Ovary (tissue), 9 donors: Measurements from ENCODE around the gene PLCL1. TPM values are rescaled to one million over a fixed set of nuclear protein-coding genes. Genes with fewer than 3 reads are reported as not detected.

Experiments used
- DNase-seq, 5 donors: peaks; one replicate each; pipeline ENCODE4 v3.0.0-alpha.2; 2019 to 2020
- H3K27ac ChIP-seq, 2 donors: fragments of 200-600 bp; one replicate each; pipeline versions ENCODE4 v1.5.1 to v1.8.0; 2019 to 2022
- H3K27me3 ChIP-seq: fragments of 200-600 bp; one replicate; pipeline ENCODE4 v1.8.0; 2022
- H3K36me3 ChIP-seq: fragments of 200-600 bp; sonication (generic); one replicate; pipeline ENCODE4 v1.5.1; 2019
- H3K4me1 ChIP-seq: one replicate; pipeline ENCODE4 v1.8.1; 2013; ENCODE audit warnings: mild to moderate bottlenecking, moderate library complexity; ENCODE audit not compliant: insufficient read depth
- H3K4me3 ChIP-seq: fragments of 200-600 bp; sonication (generic); one replicate; pipeline ENCODE4 v1.5.1; 2017
- H3K9me3 ChIP-seq, 2 donors: fragments of 200-600 bp in 1 of 2; sonication (generic) in 1 of 2; one replicate each; pipeline versions ENCODE4 v1.5.1 to v1.8.1; 2013 to 2019; ENCODE audit warnings: mild to moderate bottlenecking in 1 of 2, moderate library complexity in 1 of 2
- CTCF ChIP-seq, 3 donors: fragments of 450-650 bp in 2 of 3; fragments of 200-600 bp in 1 of 3; IDR thresholded peaks; one replicate each; pipeline versions ENCODE4 v1.5.1 to v1.8.0; 2016 to 2022; ENCODE audit warnings: antibody characterized with exemption in 3 of 3, mild to moderate bottlenecking in 1 of 3
- EP300 ChIP-seq: sonication (generic); formaldehyde crosslinking; IDR thresholded peaks from one replicate; pipeline ENCODE4 v1.6.1; 2017; ENCODE audit warnings: antibody characterized with exemption
- POLR2A ChIP-seq: fragments of 450-650 bp; IDR thresholded peaks from one replicate; pipeline ENCODE4 v1.6.1; 2017; ENCODE audit warnings: antibody characterized with exemption, mild to moderate bottlenecking, moderate library complexity
- WGBS, 3 donors: extraction: QIAGEN DNeasy Blood & Tissue Kit in 1 of 3; methylation state at CpG; one replicate each; pipeline versions ENCODE4 v1.1.5 to v1.1.7; 2013 to 2017; 5-methylcytosine and 5-hydroxymethylcytosine counted together
- intact Hi-C, 4 donors: fragments of 100-400 bp; cut with DNase I; formaldehyde crosslinking; loops; one replicate each; pipeline versions ENCODE4 v1.11.0 to v1.15.1; 2022 to 2023
- polyA plus RNA-seq, 2 donors: library from polyadenylated mRNA; stranded (reverse); fragments of 200-250 nt in 1 of 2; fragments of 350-450 nt in 1 of 2; fragmentation: Illumina TruSeq in 1 of 2; extraction: RNeasy Lipid Tissue Mini Kit (QIAGEN cat#74804) in 1 of 2; gene quantifications; one replicate each; pipeline ENCODE4 v1.2.3, GENCODE V29; 2013 to 2014
- total RNA-seq, 7 donors: library from RNA; depleted of rRNA in 2 of 7; stranded (reverse); fragments of >200 nt in 2 of 7; fragmentation: NEBNext Ultra II Directional in 3 of 7; extraction: Animal tissue kit (Norgen Biotek cat#: 25700) in 3 of 7; gene quantifications; one replicate each; pipeline versions ENCODE4 v1.1.0 to v1.2.4, GENCODE V29; 2016 to 2023
- donor health status: DM: no; HTN: no; CAD: no; lungs with moderate emphysema.
- donor health status: DM: no; HTN: no; CAD: no.
- donor health status: Bipolar disorder and iron deficiency.
- donor health status: DM: yes; HTN: yes; CAD: no.
- donor health status: DM: no; HTN: no; CAD: no.
- donor health status: DM: yes; HTN: yes; CAD: no.

PLCL1 gene
- total and polyA plus RNA-seq, 9 donors: 8.4 to 17.9 (median 11.1) TPM

GRCh38 chr2:198135481-198135934, 331.1 kb downstream of the PLCL1 start:
- Histone ChIP-seq H3K27ac (no peak overlapping the region), H3K4me3 (no peak overlapping the region), H3K27me3 (no peaks in the 10 kb centered on the region), H3K4me1 (no peaks in the 10 kb centered on the region), H3K9me3 (no peaks in the 10 kb centered on the region), H3K36me3 (no peaks in the 10 kb centered on the region)
- TF ChIP-seq CTCF (IDR thresholded peaks at IDR 0.05): no peak
- no peak for TF ChIP-seq EP300
- no peak for TF ChIP-seq POLR2A
- intact Hi-C loops: loop anchor here in 1 of 4 donors (10.0 kb wide), 1 partner anchor 331 kb away; the partner anchor contains the start of gene PLCL1
- DNase-seq: no peak
- 12 to 16% (median 16%) methylated on average over 2 of the region's 2 CpGs for WGBS, 3 donors

GRCh38 chr2:198136142-198136541, 331.7 kb downstream of the PLCL1 start:
- H3K4me3 ChIP-seq: no peak overlapping the region
- H3K36me3 ChIP-seq: no peaks in the 10 kb centered on the region
- TF ChIP-seq POLR2A (no peak), CTCF (IDR thresholded peaks at IDR 0.05) (no peak), EP300 (no peak)
- intact Hi-C loops: loop anchor here in 1 of 4 donors (10.0 kb wide), 1 partner anchor 331 kb away; the partner anchor contains the start of gene PLCL1
- no peak for DNase-seq
- 63 to 68% (median 67%) methylated on average over 2 of the region's 2 CpGs for WGBS, 3 donors
- H3K9me3 ChIP-seq: no peaks in the 10 kb centered on the region
- no peaks in the 10 kb centered on the region for H3K27me3 ChIP-seq
- no peak overlapping the region for H3K27ac ChIP-seq
- no peaks in the 10 kb centered on the region for H3K4me1 ChIP-seq

GRCh38 chr2:198137733-198138132, 333.3 kb downstream of the PLCL1 start:
- H3K27me3 ChIP-seq: no peaks in the 10 kb centered on the region
- no peaks in the 10 kb centered on the region for H3K9me3 ChIP-seq
- H3K27ac ChIP-seq: no peak overlapping the region
- intact Hi-C loops: loop anchor here in 1 of 4 donors (10.0 kb wide), 1 partner anchor 333 kb away; the partner anchor contains the start of gene PLCL1
- no peaks in the 10 kb centered on the region for H3K4me1 ChIP-seq
- no peak overlapping the region for H3K4me3 ChIP-seq
- DNase-seq: no peak
- H3K36me3 ChIP-seq: no peaks in the 10 kb centered on the region
- no peak for TF ChIP-seq POLR2A
- TF ChIP-seq CTCF (IDR thresholded peaks at IDR 0.05): no peak
- no peak for TF ChIP-seq EP300
- WGBS, 3 donors: 94 to 98% (median 97%) methylated on average over 1 of the region's 1 CpG

GRCh38 chr2:198141726-198142125, 337.3 kb downstream of the PLCL1 start:
- Histone ChIP-seq H3K27ac (no peak overlapping the region), H3K4me3 (no peak overlapping the region), H3K4me1 (peaks cover 1% of the 10 kb centered on the region), H3K36me3 (no peaks in the 10 kb centered on the region), H3K27me3 (no peaks in the 10 kb centered on the region), H3K9me3 (no peaks in the 10 kb centered on the region)
- 71 to 79% (median 75%) methylated on average over 2 of the region's 2 CpGs for WGBS, 3 donors
- TF ChIP-seq CTCF (IDR thresholded peaks at IDR 0.05) (no peak), POLR2A (no peak), EP300 (no peak)
- no peak for DNase-seq
- intact Hi-C loops: no loop called here
